HG03565 (cell line): ENCODE measurements around the gene KCNQ1.

Source experiments
- ATAC-seq: cut with Tn5 transposase; IDR thresholded peaks from one replicate; pipeline ENCODE4 v1.9.1; 2021; ENCODE audit warnings: mild to moderate bottlenecking, moderate library complexity; ENCODE audit not compliant: unreplicated experiment

The KCNQ1 gene

DNA sequence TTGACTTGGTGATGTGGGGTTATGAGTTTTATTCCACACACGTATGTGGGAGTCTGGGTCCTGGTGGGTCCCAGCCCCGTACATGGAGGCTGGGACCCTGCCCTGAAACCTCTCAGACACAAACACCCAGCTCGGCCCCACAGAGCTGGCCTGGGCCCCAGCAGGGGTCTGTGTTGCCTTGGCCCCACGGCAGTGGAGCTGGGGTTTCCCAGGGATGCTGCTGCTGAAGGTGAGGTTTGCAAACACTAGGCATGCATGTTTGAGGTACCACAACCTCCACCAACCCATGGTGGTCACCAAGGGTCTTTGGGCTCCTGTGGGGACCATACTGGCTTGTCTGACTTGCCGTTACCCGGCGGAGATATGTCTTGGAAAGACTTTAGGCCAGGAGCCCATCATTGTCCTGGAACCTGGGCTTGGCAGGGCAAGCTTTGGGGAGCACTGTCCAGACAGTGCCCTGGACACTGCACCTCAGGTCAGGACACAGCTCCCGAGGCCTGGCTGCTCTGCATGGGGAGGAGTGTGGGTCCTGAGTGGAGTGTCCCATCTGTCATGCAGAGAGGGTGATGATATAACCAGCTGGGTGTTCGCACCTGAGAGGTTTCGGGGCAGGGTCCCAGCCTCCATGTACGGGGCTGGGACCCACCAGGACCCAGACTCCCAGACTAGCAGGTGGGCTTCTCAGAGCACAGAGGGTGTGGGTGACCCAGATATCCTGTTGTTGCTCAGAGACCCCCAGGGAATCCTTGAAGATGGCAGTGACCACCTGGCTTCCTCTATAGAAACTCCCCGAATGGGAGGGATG, 63.3 kb downstream of the KCNQ1 start:
- no peak for ATAC-seq

DNA sequence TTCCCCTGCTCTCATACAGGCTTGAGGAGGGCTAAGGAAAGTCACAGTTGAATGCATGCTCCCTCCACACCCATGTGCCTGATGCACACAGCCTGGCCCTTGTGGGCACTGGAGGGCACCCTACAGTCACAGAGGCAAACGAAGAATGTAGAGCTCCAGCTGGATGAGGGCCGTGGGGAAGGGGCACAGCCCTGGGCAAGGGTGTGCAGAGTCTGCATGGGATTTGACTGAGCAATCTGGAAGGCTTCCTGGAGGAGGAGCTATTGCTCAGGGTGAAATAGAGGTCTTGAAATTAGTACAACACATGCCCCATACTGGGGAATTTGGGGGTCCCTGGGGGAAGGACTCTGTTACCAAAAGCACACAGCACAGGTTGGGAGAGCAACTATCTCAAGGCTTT, 64.0 kb downstream of the KCNQ1 start:
- no peak for ATAC-seq

DNA sequence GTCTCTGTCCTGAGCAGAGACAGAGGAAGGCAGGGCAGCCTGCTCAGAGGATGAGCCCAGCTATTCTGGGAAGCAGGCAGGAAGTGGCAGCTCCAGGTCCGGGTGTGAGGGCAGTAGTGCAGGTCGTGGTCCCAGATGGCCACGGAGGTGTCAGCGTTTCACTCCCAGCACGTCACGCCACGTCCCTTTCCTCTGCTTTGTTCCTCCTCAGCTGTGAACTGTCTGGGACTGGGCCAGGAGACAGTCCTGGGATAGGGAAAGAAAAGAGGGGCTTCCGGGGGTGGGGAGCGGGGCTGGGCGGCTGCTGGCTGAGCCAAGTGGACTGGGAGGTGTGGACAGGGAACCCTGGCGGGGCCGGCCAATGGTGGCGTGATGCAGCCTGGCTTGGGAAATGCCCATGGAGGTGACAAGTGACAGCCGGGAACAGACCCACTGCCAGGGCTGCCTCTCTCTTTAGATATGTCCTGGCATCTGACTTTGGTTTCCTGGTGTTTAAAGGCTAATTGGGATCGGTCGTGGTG, 64.7 kb downstream of the KCNQ1 start:
- ATAC-seq = no peak

DNA sequence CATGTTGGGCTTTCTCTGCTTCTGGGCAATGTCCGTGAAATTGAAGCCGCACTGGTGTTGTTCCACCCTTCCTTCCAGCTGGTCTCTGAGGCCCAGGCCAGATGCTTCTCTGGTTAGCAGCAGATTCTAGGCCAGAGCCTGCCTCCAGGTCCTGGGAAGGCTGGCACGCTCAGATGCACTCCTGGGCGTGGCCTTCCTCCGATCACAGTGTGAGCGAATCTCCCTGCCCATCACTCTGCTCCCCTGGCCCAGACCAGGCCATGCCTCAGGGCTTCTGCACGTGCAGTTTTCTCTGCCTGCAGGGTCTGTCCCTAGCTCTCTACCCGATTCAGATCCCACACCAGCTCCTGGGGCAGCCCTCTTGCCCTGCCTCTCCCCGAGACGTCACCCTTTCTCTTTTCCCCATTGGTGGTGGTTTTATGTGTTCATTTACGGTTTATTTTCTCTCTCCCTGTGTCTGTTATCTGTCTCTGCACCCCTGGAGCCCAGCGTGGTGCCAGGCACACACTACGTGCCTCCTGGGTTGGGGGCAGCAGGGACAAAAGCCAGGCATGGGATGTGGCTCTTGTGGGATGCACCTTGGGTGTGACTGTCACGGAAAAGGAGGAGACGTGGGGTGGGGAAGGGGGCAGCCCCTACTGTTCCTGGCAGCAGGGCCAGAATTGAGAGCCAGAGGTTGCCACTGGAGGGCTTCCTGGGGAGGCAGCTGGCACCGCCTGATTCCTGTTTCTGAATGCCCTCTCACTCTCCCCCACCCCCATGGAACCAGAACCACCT, 66.0 kb downstream of the KCNQ1 start:
- ATAC-seq = no peak

DNA sequence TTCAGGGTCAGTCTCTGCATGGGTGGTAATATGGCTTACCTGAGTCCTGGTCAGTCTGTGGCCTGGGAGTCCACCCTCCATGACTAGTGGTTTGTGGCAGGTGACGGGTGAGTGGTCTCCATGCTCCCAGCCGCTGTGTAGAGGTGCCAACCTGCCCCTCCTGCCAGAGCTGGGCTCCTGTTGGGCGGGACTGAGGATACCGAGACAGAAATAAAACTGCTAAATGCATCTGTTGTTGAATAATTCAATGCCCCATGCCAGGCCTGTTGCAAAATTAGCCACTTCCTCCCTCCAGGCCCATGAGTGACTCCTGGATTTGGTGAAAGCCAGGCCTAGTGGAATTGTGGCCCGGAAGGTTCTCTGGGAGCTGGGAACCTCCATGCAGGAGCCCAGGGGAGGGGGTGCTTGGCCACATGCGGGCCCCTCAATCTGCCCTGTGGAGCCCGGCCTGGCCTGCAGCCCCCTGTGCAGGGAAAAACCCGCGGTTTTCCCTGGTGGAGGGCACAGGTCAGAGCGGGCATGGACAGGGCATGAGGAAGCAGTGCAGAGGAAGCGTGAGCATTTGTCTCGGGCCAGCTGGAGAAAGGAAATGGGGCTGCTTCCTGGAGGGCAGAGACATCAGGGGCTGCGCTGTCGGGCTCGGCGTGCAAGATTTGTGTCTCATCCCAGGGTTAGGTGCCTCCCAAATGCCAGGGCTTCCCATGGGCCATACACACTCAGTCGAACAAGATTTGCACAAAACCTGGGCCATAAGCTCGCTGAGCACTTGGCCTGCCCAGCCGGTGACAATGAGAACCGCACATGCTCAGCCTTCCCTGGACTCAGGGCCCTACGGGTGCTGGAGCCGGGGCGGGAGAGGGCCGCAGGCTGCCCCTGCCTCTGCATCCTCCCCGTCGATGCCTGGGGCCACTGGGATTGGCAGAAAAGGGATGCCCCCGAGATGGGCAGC, 66.9 kb downstream of the KCNQ1 start:
- ATAC-seq = no peak

DNA sequence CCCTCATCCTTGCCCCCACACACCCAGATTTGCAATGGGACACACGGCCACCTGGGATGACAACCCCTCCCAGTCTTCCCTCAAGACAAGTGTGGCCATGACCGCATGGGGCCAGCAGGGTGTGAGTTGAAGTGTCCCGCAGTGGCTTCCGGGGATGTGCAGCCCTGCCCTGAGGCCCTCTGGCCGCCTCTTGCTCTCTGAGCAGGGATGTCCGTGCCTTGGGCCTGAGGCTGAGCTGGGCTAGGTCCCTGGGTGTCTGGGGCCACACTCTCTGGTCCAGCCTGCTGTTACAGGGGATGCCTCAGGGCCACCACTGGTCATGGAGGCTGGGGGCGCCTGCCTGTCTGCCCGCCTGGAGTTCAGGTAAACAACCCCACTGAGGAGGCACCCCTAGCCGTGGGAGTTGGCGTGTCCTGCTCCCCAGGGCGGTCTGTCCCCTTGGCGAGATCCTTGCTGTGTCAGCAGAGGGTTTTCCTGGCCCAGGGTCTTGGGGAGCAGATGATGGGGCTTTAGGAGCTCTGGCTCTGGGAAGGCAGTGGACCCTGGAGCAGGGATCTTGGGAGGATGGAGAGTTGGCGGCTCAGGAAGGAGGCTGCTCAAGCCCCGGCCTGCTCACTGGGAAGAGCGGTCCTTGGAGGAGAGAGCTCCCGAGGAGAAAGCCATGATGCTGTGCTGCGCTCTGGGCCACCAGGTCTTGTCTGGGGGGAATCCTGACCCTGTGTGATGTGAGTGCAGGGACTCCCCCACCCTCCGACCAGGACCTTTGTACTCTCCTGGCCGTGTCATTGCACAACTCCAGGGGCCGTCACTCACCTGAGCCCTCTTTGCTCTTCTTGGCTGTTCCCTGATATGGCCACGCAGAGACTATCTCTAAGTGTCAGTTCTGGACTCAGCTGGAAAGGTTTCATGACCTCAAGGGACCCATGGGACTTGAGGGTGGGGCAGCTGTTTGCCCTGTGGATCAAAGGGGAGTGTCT, 67.9 kb downstream of the KCNQ1 start:
- no peak for ATAC-seq

DNA sequence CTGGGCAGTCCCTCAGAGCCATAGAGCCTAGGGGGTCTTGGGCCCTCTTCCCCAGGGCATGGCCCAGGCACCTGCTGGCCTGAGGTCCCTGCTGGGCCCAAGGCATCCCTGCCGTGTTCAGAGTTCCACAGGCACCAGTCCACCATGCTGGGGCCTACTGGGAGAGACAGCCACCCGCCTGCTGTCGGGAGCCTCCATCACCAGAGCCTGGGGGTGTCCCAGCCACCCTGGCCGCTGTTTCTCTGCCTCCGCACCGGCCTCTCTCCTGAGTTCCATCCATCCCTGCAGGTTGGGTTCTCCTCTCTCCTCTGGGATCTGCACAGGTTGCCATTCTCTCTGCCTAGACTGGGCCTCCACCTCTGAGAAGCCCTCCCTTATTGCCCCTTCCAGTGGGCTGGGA, 68.6 kb downstream of the KCNQ1 start:
- no peak for ATAC-seq

DNA sequence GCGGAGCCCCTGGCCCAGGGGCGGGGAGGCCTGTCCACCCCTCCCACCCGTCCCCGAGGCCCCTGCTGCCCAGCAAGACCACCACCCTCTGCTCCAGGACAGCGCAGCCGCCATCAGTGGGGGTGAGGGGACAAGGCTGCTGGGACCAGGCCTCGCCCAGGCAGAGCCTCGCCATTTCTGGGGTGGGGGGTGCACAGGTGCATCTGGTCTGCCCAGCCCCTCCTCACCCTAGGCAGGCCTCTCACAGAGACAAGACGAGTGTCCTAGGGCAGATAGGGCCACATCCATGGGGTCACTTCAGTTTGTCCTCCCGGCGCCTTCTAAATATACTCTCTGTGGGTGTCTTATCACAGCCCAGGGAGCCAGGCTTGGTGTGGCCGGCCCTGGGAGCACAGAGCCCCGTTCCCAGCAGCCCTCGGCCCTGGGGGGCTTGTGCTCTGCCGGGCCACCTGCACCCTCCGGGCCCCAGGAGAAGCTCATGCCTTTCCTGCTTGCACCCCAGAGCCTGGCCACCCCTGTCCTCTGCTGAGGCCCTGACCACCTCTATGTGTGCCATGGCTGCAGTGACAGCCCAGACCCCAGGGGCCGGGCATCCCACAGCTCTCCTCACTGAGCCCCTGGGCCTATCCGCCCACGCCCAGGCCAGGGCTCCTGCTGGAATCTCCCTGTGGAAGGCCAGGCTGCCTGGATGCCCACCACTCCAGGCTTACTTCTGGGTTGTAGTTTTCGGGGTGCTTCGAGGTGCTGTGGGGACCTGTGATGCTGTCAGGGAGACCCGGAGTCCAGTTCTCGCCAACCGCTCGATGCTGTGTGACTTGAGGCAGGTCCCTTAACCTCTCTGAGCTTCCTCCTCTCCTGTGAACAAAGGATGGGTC, 70.8 kb downstream of the KCNQ1 start:
- no peak for ATAC-seq

DNA sequence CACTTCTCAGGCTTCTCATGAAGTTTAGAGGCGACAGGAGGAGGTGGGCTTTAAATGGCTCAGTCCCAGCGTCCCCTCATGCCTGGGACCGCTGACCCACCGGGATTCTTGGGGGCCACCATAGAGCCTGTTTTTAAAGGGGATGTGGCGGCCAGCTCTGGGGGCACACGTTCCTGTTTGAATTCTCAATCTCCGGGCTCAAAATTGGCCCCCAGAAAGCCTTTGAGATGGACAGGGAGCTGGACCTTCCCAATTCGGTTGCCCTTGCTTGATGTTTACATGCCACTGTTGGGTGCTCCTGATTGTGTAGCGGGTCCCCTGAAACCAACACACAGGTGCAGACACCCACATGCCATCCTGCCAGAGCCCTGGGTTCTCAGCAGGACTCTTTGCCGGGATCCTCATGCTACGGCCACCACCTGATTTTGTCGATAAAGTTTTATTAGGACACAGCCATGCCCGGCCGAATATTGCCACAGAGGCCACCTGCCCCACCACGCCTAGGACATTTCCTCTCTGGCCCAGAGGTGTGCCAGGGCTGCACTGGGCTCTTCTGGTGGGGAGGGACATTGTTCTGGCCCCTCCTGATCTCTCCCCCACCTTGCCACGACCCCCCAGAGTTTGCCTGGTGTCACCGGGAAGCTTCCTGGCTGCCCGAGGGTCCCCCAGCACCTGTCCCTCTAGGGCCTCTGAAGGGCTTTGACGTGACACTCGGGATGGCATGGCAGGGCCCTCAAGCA, 71.6 kb downstream of the KCNQ1 start:
- ATAC-seq = no peak

DNA sequence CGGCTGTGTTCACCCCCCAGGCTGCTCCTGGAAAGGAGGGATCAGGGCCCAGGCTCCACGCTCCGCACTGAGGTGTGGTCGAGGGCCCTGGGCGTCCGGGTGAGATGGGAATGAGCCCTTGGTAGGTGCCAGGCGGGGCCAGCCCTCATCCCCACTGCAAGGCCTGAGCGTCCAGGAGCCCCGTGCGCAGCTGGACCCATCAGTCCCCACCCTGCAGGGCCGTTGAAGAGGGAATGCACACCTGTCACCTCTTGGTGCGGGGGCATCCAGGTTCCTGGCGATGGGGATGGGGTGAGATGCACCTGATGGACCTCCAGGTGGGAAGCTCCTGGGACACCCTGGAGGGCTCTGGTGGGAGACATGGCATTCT, 72.2 kb downstream of the KCNQ1 start:
- no peak for ATAC-seq

DNA sequence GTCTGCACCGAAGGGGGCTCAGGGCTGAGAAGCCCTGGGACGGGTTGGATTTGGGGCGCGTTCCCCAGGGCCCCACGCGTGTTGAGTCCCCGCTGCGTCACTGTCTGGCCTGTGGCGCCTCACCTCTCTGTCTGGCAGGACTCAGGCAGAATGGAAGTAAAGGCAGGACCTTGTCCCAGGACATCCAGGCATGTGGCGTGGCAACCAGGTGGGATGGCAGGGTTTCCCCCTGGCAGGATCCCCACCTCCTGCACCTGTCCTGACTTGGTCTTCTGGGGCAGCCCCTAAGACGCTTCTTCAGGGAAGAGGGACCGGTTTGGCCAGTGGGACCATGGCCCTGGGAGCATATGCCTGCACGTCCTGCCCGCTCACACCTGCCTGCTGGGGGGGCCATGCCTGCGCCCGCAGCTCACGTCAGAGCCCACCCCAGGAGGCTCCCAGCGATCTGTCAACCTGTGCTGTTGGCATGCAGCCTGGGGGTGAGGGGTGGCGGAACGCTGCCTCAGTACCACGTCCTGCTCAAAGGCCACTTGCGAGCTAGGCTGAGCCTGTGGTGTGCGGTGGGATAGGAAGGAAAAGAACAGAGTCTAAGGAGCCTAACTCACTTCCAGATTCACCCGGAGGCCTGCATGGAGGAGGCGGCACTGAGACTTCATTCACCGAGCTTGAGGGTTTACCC, 72.7 kb downstream of the KCNQ1 start:
- no peak for ATAC-seq

DNA sequence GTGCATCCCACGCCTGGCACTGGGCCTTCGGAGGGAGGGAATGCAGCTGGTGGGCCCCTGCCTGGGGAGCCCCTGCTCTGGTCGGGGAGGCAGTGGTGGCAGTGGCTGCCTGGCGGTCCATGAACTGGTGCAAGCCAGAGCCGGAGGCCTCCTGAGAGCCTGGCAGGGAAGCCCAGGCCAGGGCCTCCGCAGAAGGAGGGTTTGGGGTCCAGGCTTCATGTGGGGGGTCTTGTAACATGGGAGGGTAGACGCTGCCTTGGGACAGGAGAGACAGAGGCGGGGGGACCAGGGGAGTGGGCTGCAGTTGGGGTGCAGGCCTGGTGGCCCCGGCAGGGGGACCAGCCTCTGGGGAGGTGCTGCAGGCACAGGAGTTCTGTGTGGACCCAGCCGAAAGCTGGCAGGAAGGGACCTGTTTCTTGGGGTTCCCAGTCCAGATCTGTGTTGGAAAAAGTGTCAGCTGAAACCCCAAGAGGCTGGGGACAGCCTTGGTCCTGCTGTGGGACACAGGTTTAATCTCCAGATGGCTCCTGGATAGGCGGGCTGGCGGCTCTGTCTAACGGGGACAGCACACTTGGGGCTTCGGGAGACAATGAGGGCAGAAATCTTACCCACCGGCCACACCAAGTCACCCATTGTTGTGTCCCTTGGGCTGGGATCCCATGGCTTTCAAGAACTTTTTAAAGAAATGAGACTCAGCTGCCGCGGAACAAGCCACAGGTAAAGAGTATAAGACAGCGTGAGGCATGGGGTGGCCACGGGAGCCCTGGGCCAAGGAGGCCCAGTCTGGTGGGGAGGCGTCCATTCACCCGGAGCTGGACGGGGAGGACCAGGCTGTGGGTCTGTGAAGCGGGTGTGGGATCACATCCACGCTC, 73.5 kb downstream of the KCNQ1 start:
- ATAC-seq = no peak

DNA sequence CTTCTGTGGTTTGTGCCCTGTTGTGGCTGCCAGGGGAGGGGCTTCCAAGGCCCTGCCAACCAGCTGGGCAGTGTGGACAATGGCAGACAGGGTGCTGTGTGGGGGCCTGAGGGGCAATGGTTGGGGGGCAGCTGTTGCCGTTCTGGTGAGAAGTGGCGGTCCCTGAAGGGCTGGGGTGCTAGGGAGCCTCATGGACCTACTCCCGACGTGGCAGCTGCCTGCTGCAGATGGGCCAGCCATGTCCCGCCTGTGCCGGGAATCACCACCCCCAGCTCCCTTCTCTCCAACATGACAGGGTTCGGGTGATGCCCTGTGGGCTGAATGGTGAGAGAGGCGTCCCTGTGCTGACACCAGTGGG, 74.2 kb downstream of the KCNQ1 start:
- no peak for ATAC-seq

DNA sequence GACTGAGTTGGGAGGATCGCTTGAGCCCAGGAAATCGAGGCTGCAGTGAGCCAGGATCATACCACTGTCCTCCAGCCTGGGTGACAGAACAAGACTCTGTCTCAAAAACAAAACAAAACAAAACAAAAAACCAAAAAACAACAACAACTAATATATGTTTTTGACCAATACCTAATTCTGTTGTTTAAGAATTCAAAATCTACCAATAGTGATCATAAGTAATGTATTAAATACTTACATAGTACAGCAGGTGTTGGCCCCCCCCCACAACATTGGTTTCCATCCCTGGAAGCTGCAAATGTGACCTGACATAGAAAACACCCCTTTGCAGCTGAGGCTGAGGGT, 74.7 kb downstream of the KCNQ1 start:
- no peak for ATAC-seq

DNA sequence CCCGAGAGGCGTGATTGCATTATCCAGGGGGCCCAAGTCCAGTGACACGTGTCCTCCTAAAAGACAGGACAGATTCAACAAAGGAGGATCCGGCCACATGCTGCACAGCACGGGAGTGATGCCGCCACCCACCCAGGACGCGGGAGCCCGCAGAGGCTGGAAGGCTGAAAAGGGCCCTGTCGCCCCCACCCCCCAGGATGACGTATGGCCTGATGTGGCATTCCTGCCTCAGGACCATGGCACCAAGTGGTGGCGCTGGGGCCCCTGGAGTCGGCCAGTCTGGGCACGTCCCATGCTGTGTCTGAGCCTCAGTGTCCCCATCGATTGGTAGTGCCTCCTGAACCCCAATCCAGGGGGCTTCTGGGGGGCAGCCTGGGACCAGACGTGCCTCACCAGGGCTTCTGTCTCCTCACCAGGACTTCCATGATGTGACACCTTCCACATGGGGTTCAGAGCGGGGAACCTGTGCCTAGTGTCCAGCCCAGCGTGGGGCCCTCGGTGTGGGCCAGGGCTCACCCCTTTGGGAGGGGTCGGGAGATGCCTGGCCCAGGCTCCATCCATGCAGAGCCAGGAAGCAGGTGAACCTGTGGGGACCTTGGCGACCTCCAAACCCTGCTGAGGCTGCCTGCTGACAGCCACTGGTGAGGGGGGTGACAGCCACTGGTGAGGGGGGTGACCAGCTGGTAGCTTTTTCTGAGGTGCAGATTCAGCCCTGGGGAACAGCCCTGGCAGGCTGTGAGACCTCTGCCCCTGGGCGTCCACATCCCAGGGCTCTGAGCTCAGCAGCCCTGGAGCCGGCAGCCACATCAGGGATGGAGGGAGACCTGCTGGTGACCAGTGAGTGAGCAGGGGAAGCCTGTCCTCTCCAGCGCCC, 75.3 kb downstream of the KCNQ1 start:
- no peak for ATAC-seq

DNA sequence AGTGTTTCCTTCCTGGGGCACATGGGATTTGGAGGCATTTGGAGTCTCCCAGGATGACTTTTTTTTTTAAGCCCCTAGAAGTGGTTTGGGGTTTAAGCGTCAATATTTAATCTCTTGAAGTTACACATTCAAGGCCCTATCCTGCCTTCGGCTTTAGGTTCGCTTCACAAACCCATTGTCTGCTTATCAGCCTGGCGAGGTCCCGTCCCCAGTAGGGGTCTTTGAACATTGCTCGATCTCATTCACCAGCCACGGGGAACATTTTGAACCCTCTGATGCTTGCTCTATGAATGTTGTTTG, 75.9 kb downstream of the KCNQ1 start:
- ATAC-seq = no peak
